Neural crest cell (in vitro differentiated cells): Measurements from ENCODE around the gene KIAA0586. TPM values are rescaled to one million over a fixed set of nuclear protein-coding genes. Genes with fewer than 3 reads are reported as not detected.

Experiments
- DNase-seq: peaks from one replicate; pipeline ENCODE4 v3.0.0; 2021; ENCODE audit warnings: low read depth, mixed read lengths, low spot score
- H3K27ac Mint-ChIP-seq: one replicate; pipeline ENCODE4 v1.8.0; 2021; ENCODE audit warnings: mild to moderate bottlenecking, mixed read lengths; ENCODE audit not compliant: unreplicated experiment
- H3K27me3 Mint-ChIP-seq: 2 replicates; pipeline ENCODE4 v1.8.0; 2021; ENCODE audit warnings: low read depth, mild to moderate bottlenecking, mixed read lengths
- H3K36me3 Mint-ChIP-seq: 2 replicates; pipeline ENCODE4 v1.8.0; 2021; ENCODE audit warnings: low read depth, mild to moderate bottlenecking, mixed read lengths
- H3K4me1 Mint-ChIP-seq: 2 replicates; pipeline ENCODE4 v1.8.0; 2021; ENCODE audit warnings: mixed read lengths
- H3K4me3 Mint-ChIP-seq: one replicate; pipeline ENCODE4 v1.8.0; 2021; ENCODE audit warnings: mild to moderate bottlenecking, mixed read lengths
- H3K9me3 Mint-ChIP-seq: 2 replicates; pipeline ENCODE4 v1.8.0; 2021; ENCODE audit warnings: mixed read lengths
- total RNA-seq: library from RNA; stranded (reverse); gene quantifications from 2 replicates; pipeline ENCODE4 v1.2.1, GENCODE V29; 2021
- TF ChIP-seq, protein P1 (sequence below): fragments of 200-600 bp; sonication (generic); conservative IDR thresholded peaks from 2 replicates; pipeline ENCODE4 v1.5.0; 2021; ENCODE audit warnings: antibody characterized with exemption, mild to moderate bottlenecking

The KIAA0586 gene
- total RNA-seq, 1 donor from 2014 or later = 41.1 TPM

DNA sequence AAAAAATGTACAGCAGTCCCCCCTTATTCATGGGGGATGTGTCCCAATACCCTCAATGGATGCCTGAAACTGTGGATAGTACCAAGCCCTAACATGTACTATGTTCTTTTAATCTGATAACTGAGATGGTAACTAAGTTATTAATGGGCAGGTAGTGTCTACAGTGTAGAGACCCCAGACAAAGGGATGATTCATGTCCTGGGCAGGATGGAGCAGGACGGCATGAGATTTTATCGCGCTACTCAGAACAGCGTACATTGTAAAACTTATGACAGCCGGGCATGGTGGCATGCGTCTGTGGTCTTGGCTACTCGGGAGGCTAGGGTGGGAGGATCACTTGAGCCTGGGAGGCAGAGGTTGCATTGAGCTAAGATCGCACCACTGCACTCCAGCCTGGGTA lies 37.1 kb downstream of the KIAA0586 start:
- Mint-ChIP-seq H3K9me3 (no peaks in the 10 kb centered on the region), H3K36me3 (peaks cover 10% of the 10 kb centered on the region), H3K4me3 (no peak overlapping the region), H3K27me3 (no peaks in the 10 kb centered on the region), H3K27ac (no peak overlapping the region), H3K4me1 (no peaks in the 10 kb centered on the region)
- TF ChIP-seq, protein P1, sequence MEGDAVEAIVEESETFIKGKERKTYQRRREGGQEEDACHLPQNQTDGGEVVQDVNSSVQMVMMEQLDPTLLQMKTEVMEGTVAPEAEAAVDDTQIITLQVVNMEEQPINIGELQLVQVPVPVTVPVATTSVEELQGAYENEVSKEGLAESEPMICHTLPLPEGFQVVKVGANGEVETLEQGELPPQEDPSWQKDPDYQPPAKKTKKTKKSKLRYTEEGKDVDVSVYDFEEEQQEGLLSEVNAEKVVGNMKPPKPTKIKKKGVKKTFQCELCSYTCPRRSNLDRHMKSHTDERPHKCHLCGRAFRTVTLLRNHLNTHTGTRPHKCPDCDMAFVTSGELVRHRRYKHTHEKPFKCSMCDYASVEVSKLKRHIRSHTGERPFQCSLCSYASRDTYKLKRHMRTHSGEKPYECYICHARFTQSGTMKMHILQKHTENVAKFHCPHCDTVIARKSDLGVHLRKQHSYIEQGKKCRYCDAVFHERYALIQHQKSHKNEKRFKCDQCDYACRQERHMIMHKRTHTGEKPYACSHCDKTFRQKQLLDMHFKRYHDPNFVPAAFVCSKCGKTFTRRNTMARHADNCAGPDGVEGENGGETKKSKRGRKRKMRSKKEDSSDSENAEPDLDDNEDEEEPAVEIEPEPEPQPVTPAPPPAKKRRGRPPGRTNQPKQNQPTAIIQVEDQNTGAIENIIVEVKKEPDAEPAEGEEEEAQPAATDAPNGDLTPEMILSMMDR = no peak
- no peak for DNase-seq

DNA sequence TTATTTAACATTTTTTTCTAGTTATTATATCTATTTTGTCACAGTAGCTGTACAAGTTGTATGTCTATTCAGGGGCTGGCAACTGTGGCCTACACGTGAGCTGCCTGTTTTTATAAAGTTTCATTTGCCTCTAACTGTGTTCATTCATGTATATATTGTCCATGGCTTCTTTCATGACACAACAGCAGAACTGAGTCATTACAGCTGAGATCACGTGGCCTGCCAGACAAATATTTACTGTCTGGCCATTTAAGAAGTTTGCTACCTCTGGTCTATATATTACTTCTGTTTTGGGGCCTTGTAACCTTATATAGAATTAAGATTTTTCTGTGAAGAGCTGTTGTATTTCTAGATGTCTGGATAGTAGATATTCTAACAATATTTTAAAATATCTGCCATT lies 37.9 kb downstream of the KIAA0586 start:
- DNase-seq = no peak
- Mint-ChIP-seq H3K9me3 (no peaks in the 10 kb centered on the region), H3K4me3 (no peak overlapping the region), H3K4me1 (no peaks in the 10 kb centered on the region), H3K36me3 (peaks cover 10% of the 10 kb centered on the region), H3K27ac (no peak overlapping the region), H3K27me3 (no peaks in the 10 kb centered on the region)
- TF ChIP-seq, protein P1 = no peak

DNA sequence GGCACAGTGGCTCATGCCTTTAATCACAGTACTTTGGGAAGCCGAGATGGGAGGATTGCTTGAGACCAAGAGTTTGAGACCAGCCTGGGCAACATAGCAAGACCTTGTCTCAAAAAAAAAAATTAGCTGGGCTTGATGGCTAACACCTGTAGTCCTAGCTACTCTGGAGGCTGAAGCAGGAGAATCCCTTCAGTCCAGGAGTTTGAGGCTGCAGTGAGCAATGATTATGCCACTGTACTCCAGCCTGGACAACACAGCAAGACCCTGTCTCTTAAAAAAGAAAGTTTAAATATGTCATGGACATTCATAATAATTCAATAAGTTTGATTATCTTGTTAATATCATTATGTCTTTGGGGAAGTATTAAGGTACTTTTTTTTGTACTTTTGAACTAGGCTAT lies 38.9 kb downstream of the KIAA0586 start:
- Mint-ChIP-seq H3K27ac (no peak overlapping the region), H3K4me3 (no peak overlapping the region)

DNA sequence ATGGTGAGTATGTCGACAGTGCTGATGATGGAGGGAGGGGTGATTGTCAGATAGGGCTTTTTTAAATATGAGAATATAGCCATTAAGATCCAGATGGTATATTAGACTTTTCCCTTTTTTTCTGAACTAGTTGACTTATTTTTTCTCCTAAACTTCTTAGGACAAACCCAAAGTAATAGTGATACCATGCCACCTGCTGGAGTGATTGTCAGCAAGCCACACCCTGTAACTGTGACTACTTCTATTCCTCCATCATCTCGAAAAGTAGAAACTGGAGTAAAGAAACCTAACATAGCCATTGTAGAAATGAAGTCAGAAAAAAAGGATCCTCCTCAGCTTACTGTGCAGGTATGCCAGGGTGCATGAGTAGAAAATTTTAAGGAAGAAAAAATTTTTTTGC lies 40.1 kb downstream of the KIAA0586 start:
- no peaks in the 10 kb centered on the region for H3K4me1 Mint-ChIP-seq
- H3K27me3 Mint-ChIP-seq = no peaks in the 10 kb centered on the region
- H3K9me3 Mint-ChIP-seq = no peaks in the 10 kb centered on the region
- H3K27ac Mint-ChIP-seq = no peak overlapping the region
- H3K36me3 Mint-ChIP-seq = peaks cover 8% of the 10 kb centered on the region
- TF ChIP-seq, protein P1 = no peak
- H3K4me3 Mint-ChIP-seq = no peak overlapping the region
- DNase-seq = no peak

More for the DNA sequence above, 38.9 kb downstream of the KIAA0586 start:
- DNase-seq = no peak
- no peaks in the 10 kb centered on the region for H3K27me3 Mint-ChIP-seq
- H3K9me3 Mint-ChIP-seq = no peaks in the 10 kb centered on the region
- no peaks in the 10 kb centered on the region for H3K4me1 Mint-ChIP-seq
- TF ChIP-seq, protein P1 = no peak
- peaks cover 6% of the 10 kb centered on the region for H3K36me3 Mint-ChIP-seq

DNA sequence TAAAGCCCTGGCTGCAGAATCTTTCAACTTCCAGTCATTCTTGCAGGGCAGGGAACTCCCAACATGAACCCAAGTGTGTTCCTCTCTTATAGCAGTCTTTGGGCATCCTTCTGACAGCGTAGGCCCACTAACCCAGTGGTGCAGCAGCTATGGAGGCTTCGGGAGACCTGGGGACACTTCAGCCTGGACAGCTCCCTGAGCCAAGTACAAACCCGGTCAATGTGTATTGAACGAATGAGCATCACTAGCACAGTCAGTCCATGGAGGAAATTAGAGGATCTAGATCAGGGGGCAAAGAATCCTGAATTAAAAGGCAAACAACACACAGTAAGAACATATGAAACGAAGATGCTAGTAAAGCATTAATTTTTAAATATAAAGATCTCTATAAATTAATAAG lies 41.8 kb downstream of the KIAA0586 start:
- Mint-ChIP-seq H3K27ac (no peak overlapping the region), H3K36me3 (peaks cover 7% of the 10 kb centered on the region), H3K27me3 (no peaks in the 10 kb centered on the region), H3K9me3 (no peaks in the 10 kb centered on the region), H3K4me3 (no peak overlapping the region), H3K4me1 (no peaks in the 10 kb centered on the region)
- DNase-seq = no peak
- TF ChIP-seq, protein P1 = no peak

DNA sequence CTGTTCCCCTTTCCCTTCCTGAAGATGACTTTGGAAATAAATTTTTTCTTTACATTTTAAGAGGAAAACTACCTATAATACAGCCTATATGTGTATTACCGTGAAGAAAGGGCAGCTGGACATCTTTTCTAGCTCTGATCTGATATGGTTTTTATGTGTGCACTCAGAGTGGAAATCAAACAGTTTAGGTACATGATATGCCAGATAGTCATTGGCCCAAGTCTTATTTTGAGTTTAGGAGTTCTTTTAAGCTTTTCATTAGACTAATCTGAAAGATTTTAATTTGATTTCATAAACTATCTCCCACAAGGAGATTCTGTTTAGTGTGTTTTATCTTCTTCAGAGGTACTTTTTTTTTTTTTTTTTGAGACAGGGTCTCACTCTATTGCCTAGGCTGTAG lies 48.8 kb downstream of the KIAA0586 start:
- TF ChIP-seq, protein P1 = no peak
- no peaks in the 10 kb centered on the region for H3K9me3 Mint-ChIP-seq
- H3K36me3 Mint-ChIP-seq = peaks cover 17% of the 10 kb centered on the region
- no peak overlapping the region for H3K4me3 Mint-ChIP-seq
- H3K4me1 Mint-ChIP-seq = no peaks in the 10 kb centered on the region
- H3K27ac Mint-ChIP-seq = no peak overlapping the region
- no peak for DNase-seq
- H3K27me3 Mint-ChIP-seq = no peaks in the 10 kb centered on the region
